Common myeloid progenitor, CD34-positive (primary cell): ENCODE results near the gene LRRFIP2.
A peak's percentile ranks its signal among the peaks of the same experiment; 100 is the strongest.

Experiments used
- CTCF ChIA-PET: fragments of 350-600 bp; sonication (Branson Sonifier 250); formaldehyde crosslinking; loops from one replicate; lab custom pipeline; 2021; ENCODE audit warnings: antibody characterized with exemption; lab: Charles Lee
- POLR2A ChIA-PET: fragments of 350-600 bp; sonication (Branson Sonifier 250); formaldehyde crosslinking; loops from one replicate; lab custom pipeline; 2021; ENCODE audit warnings: antibody characterized with exemption; lab: Charles Lee
- DNase-seq, 3 donors: peaks; one replicate each; pipeline versions ENCODE4 v3.0.0 to v3.0.0-alpha.2; 2013
- H3K27ac ChIP-seq, 2 experiments: 1 replicate in 1 of 2; 2 replicates in 1 of 2; pipeline ENCODE4 v1.7.0; 2013; ENCODE audit warnings: inconsistent platforms in 2 of 2, low read length in 2 of 2, mild to moderate bottlenecking in 2 of 2, low read depth in 1 of 2, moderate library complexity in 1 of 2; ENCODE audit not compliant: severe bottlenecking in 2 of 2, insufficient read depth in 1 of 2, poor library complexity in 1 of 2
- H3K27me3 ChIP-seq, 5 experiments: replicated peaks in 2 of 5; 1 replicate in 3 of 5; 2 replicates in 2 of 5; pipeline versions ENCODE4 v1.6.1 to v1.7.0; 2013; ENCODE audit warnings: low read length in 4 of 5, mild to moderate bottlenecking in 2 of 5, moderate library complexity in 2 of 5, inconsistent platforms in 1 of 5; ENCODE audit not compliant: insufficient read depth in 5 of 5, control insufficient read depth in 4 of 5
- H3K36me3 ChIP-seq, 4 experiments: 1 replicate in 2 of 4; 2 replicates in 2 of 4; pipeline versions ENCODE4 v1.6.1 to v1.7.0; 2013; ENCODE audit warnings: low read length in 3 of 4, control low read depth in 1 of 4, mild to moderate bottlenecking in 1 of 4; ENCODE audit not compliant: control insufficient read depth in 4 of 4, insufficient read depth in 4 of 4
- H3K4me1 ChIP-seq, 4 experiments: 1 replicate in 3 of 4; 2 replicates in 1 of 4; pipeline versions ENCODE4 v1.6.1 to v1.7.1; 2013; ENCODE audit warnings: low read length in 3 of 4, mild to moderate bottlenecking in 3 of 4, control low read depth in 1 of 4, inconsistent platforms in 1 of 4, moderate library complexity in 1 of 4; ENCODE audit not compliant: control insufficient read depth in 4 of 4, insufficient read depth in 4 of 4; ENCODE audit errors: control extremely low read depth in 1 of 4
- H3K4me3 ChIP-seq, 7 experiments: 1 replicate in 4 of 7; 2 replicates in 3 of 7; pipeline versions ENCODE4 v1.5.1 to v1.7.0; 2013; ENCODE audit warnings: mild to moderate bottlenecking in 7 of 7, low read length in 6 of 7, moderate library complexity in 6 of 7, inconsistent platforms in 2 of 7, low read depth in 2 of 7, control low read depth in 1 of 7; ENCODE audit not compliant: insufficient read depth in 4 of 7, control insufficient read depth in 1 of 7; ENCODE audit errors: extremely low read depth in 1 of 7
- H3K9me3 ChIP-seq, 5 experiments: 1 replicate in 4 of 5; 2 replicates in 1 of 5; pipeline versions ENCODE4 v1.6.1 to v1.7.1; 2013; ENCODE audit warnings: low read length in 4 of 5, mild to moderate bottlenecking in 2 of 5, inconsistent platforms in 1 of 5, low read depth in 1 of 5, moderate library complexity in 1 of 5; ENCODE audit not compliant: control insufficient read depth in 4 of 5, insufficient read depth in 2 of 5; ENCODE audit errors: control extremely low read depth in 1 of 5
- WGBS: methylation state at CpG from one replicate; pipeline ENCODE4 v1.1.5; 2013; ENCODE audit not compliant: insufficient coverage; 5-methylcytosine and 5-hydroxymethylcytosine counted together

LRRFIP2 gene

GRCh38 chr3:37030588-37030987 is 143.8 kb downstream of the LRRFIP2 start:
- H3K36me3 ChIP-seq = peaks cover 24 to 90% (median 51%) of the 10 kb centered on the region in 4 experiments
- peaks cover 2 to 13% (median 6%) of the 10 kb centered on the region in 5 experiments for H3K9me3 ChIP-seq
- H3K27ac ChIP-seq = no peak overlapping the region
- no peak for DNase-seq
- ChIA-PET POLR2A (no interaction called here), CTCF (no interaction called here)
- no peak overlapping the region for H3K4me3 ChIP-seq
- H3K27me3 ChIP-seq = no peaks in the 10 kb centered on the region
- no peaks in the 10 kb centered on the region for H3K4me1 ChIP-seq
- WGBS = 50% methylated on average over 2 of the region's 3 CpGs

GRCh38 chr3:37029516-37030163 is 144.7 kb downstream of the LRRFIP2 start:
- H3K27ac ChIP-seq = no peak overlapping the region
- DNase-seq = no peak
- no peak overlapping the region for H3K4me3 ChIP-seq
- peaks cover 0 to 4% (median 0%) of the 10 kb centered on the region in 4 experiments for H3K4me1 ChIP-seq
- ChIA-PET POLR2A (interaction anchor here (0.6 kb wide), 1 partner anchor 357 kb away, joined by 4 read pairs; no protein-coding TSS in a partner anchor), CTCF (interaction anchor here (1.2 kb wide), 1 partner anchor 184 kb away, joined by 4 read pairs; no protein-coding TSS in a partner anchor)
- H3K36me3 ChIP-seq = peaks cover 25 to 84% (median 50%) of the 10 kb centered on the region in 4 experiments
- no peaks in the 10 kb centered on the region for H3K27me3 ChIP-seq
- peaks cover 0 to 8% (median 1%) of the 10 kb centered on the region in 5 experiments for H3K9me3 ChIP-seq

- ChIA-PET CTCF (interaction anchor here (0.9 to 1.2 kb wide), 2 partner anchors 19 to 185 kb away, joined by 4 read pairs; no protein-coding TSS in a partner anchor), POLR2A (no interaction called here)
- no peak overlapping the region for H3K27ac ChIP-seq
- H3K4me3 ChIP-seq = no peak overlapping the region
- peaks cover 0 to 9% (median 0%) of the 10 kb centered on the region in 4 experiments for H3K4me1 ChIP-seq
- H3K27me3 ChIP-seq = no peaks in the 10 kb centered on the region
- peaks cover 28 to 84% (median 53%) of the 10 kb centered on the region in 4 experiments for H3K36me3 ChIP-seq
- WGBS = no CpG with 5 or more reads among the region's 1 CpG
- H3K9me3 ChIP-seq = peaks cover 0 to 9% (median 2%) of the 10 kb centered on the region in 5 experiments
- DNase-seq = no peak
These were observed 145.3 kb downstream of the LRRFIP2 start for GRCh38 chr3:37029111-37029510.

- Histone ChIP-seq H3K27me3 (no peaks in the 10 kb centered on the region), H3K4me3 (no peak overlapping the region), H3K36me3 (peaks cover 30 to 83% (median 55%) of the 10 kb centered on the region in 4 experiments), H3K27ac (no peak overlapping the region), H3K9me3 (peaks cover 0 to 8% (median 0%) of the 10 kb centered on the region in 5 experiments), H3K4me1 (peaks cover 0 to 9% (median 0%) of the 10 kb centered on the region in 4 experiments)
- ChIA-PET POLR2A (interaction anchor here (0.5 kb wide), 1 partner anchor 76 kb away, joined by 4 read pairs; no protein-coding TSS in a partner anchor), CTCF (interaction anchor here (0.9 kb wide), 1 partner anchor 20 kb away, joined by 4 read pairs; no protein-coding TSS in a partner anchor)
- 86% methylated on average over 1 of the region's 1 CpG for WGBS
- peak; percentile 22 to 59 (median 53) for DNase-seq
These were observed 146.1 kb downstream of the LRRFIP2 start for GRCh38 chr3:37028329-37028728.

- 95% methylated on average over 3 of the region's 5 CpGs for WGBS
- Histone ChIP-seq H3K4me3 (no peak overlapping the region), H3K9me3 (peaks cover 0 to 8% (median 0%) of the 10 kb centered on the region in 5 experiments), H3K27me3 (no peaks in the 10 kb centered on the region), H3K4me1 (peaks cover 0 to 9% (median 0%) of the 10 kb centered on the region in 4 experiments), H3K36me3 (peaks cover 33 to 83% (median 58%) of the 10 kb centered on the region in 4 experiments), H3K27ac (no peak overlapping the region)
- ChIA-PET POLR2A (no interaction called here), CTCF (interaction anchor here (0.9 kb wide), 1 partner anchor 201 kb away, joined by 3 read pairs; no protein-coding TSS in a partner anchor)
- DNase-seq = no peak
These were observed 147.5 kb downstream of the LRRFIP2 start for GRCh38 chr3:37026851-37027250.

GRCh38 chr3:37025561-37026335 is 148.6 kb downstream of the LRRFIP2 start:
- ChIA-PET CTCF (interaction anchor here (0.6 to 2.2 kb wide), 2 partner anchors 10 to 290 kb away, joined by 3 to 9 read pairs; no protein-coding TSS in a partner anchor), POLR2A (no interaction called here)
- DNase-seq = peak in 2 of 3 donors; percentile 9 to 20
- peaks cover 0 to 8% (median 0%) of the 10 kb centered on the region in 5 experiments for H3K9me3 ChIP-seq
- 100% methylated on average over 1 of the region's 3 CpGs for WGBS
- peaks cover 0 to 9% (median 0%) of the 10 kb centered on the region in 4 experiments for H3K4me1 ChIP-seq
- no peak overlapping the region for H3K27ac ChIP-seq
- H3K36me3 ChIP-seq = peaks cover 44 to 83% (median 61%) of the 10 kb centered on the region in 4 experiments
- H3K27me3 ChIP-seq = no peaks in the 10 kb centered on the region
- H3K4me3 ChIP-seq = no peak overlapping the region
